SK-N-SH (cell line): Measurements from ENCODE around the gene TMEM179. TPM values are rescaled to one million over a fixed set of nuclear protein-coding genes. Genes with fewer than 3 reads are reported as not detected.

Source experiments
- CTCF ChIA-PET: fragments of 300-600, 350-600 bp; formaldehyde crosslinking; extraction: SDS; loops from one replicate; lab custom pipeline; 2021; lab: Yijun Ruan, JAX
- POLR2A ChIA-PET: fragments of 350-600 bp; sonication (Branson Sonifier 250); formaldehyde crosslinking; extraction: SDS; loops from one replicate; lab custom pipeline; 2020; ENCODE audit warnings: antibody characterized with exemption, inconsistent platforms; lab: Yijun Ruan, JAX
- DNase-seq: peaks from one replicate; pipeline ENCODE4 v3.0.0; 2012
- H2AFZ ChIP-seq: fragments of 200-600 bp; sonication (generic); 2 replicates; pipeline ENCODE4 v1.8.1; 2016; ENCODE audit warnings: antibody characterized with exemption, mild to moderate bottlenecking, low read depth
- H3F3A ChIP-seq: fragments of 200-600 bp; sonication (generic); replicated peaks from 2 replicates; pipeline ENCODE3; 2016; ENCODE audit warnings: antibody characterized with exemption, mild to moderate bottlenecking; ENCODE audit not compliant: insufficient read depth
- H3K27ac ChIP-seq, 2 experiments: fragments of 200-500 bp in 1 of 2; fragments of 200-600 bp in 1 of 2; sonication (Bioruptor generic) in 1 of 2; sonication (generic), shearing (Covaris generic) in 1 of 2; 2 replicates each; pipeline versions ENCODE4 v1.5.1 to v1.6.1; 2014 to 2016; ENCODE audit warnings: low read depth in 2 of 2, inconsistent platforms in 1 of 2, low read length in 1 of 2, mild to moderate bottlenecking in 1 of 2, mixed read lengths in 1 of 2
- H3K27me3 ChIP-seq: fragments of 200-600 bp; sonication (generic), shearing (Covaris generic); 2 replicates; pipeline ENCODE4 v1.6.1; 2016; ENCODE audit warnings: mixed run types; ENCODE audit not compliant: insufficient read depth
- H3K36me3 ChIP-seq, 2 experiments: fragments of 200-500 bp in 1 of 2; fragments of 200-600 bp in 1 of 2; sonication (Bioruptor generic) in 1 of 2; sonication (generic) in 1 of 2; replicated peaks in 1 of 2; 2 replicates each; pipeline versions ENCODE3 to v1.5.1; 2014 to 2016; ENCODE audit warnings: low read length in 1 of 2, mild to moderate bottlenecking in 1 of 2; ENCODE audit not compliant: insufficient read depth in 2 of 2, control insufficient read depth in 1 of 2
- H3K4me1 ChIP-seq, 2 experiments: fragments of 200-500 bp in 1 of 2; fragments of 200-600 bp in 1 of 2; sonication (Bioruptor generic) in 1 of 2; sonication (generic), shearing (Covaris generic) in 1 of 2; 2 replicates each; pipeline versions ENCODE4 v1.5.1 to v1.6.1; 2014 to 2016; ENCODE audit warnings: low read depth in 1 of 2, low read length in 1 of 2, mixed run types in 1 of 2; ENCODE audit not compliant: insufficient read depth in 2 of 2, control insufficient read depth in 1 of 2
- H3K4me2 ChIP-seq: fragments of 200-600 bp; sonication (generic), shearing (Covaris generic); 2 replicates; pipeline ENCODE4 v1.6.1; 2017; ENCODE audit warnings: mixed run types
- H3K4me3 ChIP-seq, 2 experiments: fragments of 200-500 bp in 1 of 2; fragments of 200-600 bp in 1 of 2; sonication (Bioruptor generic) in 1 of 2; sonication (generic), shearing (Covaris generic) in 1 of 2; 2 replicates each; pipeline versions ENCODE4 v1.5.1 to v1.8.1; 2014 to 2016; ENCODE audit warnings: low read depth in 2 of 2, inconsistent platforms in 1 of 2, low read length in 1 of 2, mild to moderate bottlenecking in 1 of 2, mixed read lengths in 1 of 2, moderate library complexity in 1 of 2
- H3K79me2 ChIP-seq: fragments of 200-600 bp; sonication (generic); 2 replicates; pipeline ENCODE4 v1.8.1; 2017; ENCODE audit warnings: mild to moderate bottlenecking; ENCODE audit not compliant: insufficient read depth
- H3K9ac ChIP-seq: fragments of 200-600 bp; sonication (generic); 2 replicates; pipeline ENCODE4 v1.6.1; 2017; ENCODE audit warnings: mixed run types
- H3K9me2 ChIP-seq: fragments of 200-600 bp; sonication (generic); 2 replicates; pipeline ENCODE4 v1.6.1; 2017; ENCODE audit warnings: mixed run types
- H3K9me3 ChIP-seq: fragments of 200-600 bp; sonication (generic); 2 replicates; pipeline ENCODE4 v1.6.1; 2017; ENCODE audit warnings: mixed run types, mild to moderate bottlenecking, moderate library complexity
- H4K20me1 ChIP-seq: fragments of 200-600 bp; sonication (generic); 2 replicates; pipeline ENCODE4 v1.6.1; 2017; ENCODE audit warnings: mild to moderate bottlenecking, mixed run types; ENCODE audit not compliant: insufficient read depth
- ELF1 ChIP-seq: IDR thresholded peaks from 2 replicates; pipeline ENCODE4 v1.4.0; 2012
- EP300 ChIP-seq, 2 experiments: IDR thresholded peaks; 2 replicates each; pipeline versions ENCODE4 v1.4.0 to v1.6.1; 2012; ENCODE audit warnings: borderline replicate concordance in 1 of 2, low read depth in 1 of 2, low read length in 1 of 2
- FOSL2 ChIP-seq: IDR thresholded peaks from 2 replicates; pipeline ENCODE4 v1.4.0; 2012; ENCODE audit warnings: low read depth, mild to moderate bottlenecking, moderate library complexity, borderline replicate concordance
- FOXM1 ChIP-seq: IDR thresholded peaks from 2 replicates; pipeline ENCODE4 v1.4.0; 2012; ENCODE audit warnings: low read depth, mild to moderate bottlenecking
- MEF2A ChIP-seq: IDR thresholded peaks from 2 replicates; pipeline ENCODE4 v1.4.0; 2012; ENCODE audit warnings: low read depth, borderline replicate concordance
- NRF1 ChIP-seq: IDR thresholded peaks from 2 replicates; pipeline ENCODE4 v1.6.1; 2012; ENCODE audit warnings: low read depth, mild to moderate bottlenecking, low read length
- POLR2AphosphoS5 ChIP-seq: IDR thresholded peaks from 2 replicates; pipeline ENCODE4 v1.6.1; 2012; ENCODE audit warnings: low read depth, low read length
- RCOR1 ChIP-seq: fragments of 150-350 bp; IDR thresholded peaks from 2 replicates; pipeline ENCODE4 v1.6.1; 2017; ENCODE audit warnings: antibody characterized with exemption, low read length
- RFX5 ChIP-seq: IDR thresholded peaks from 2 replicates; pipeline ENCODE4 v1.6.1; 2012; ENCODE audit warnings: mild to moderate bottlenecking, improper control_type of control experiment, low read length
- RXRA ChIP-seq: IDR thresholded peaks from 2 replicates; pipeline ENCODE4 v1.4.0; 2012; ENCODE audit warnings: low read depth, mild to moderate bottlenecking, borderline replicate concordance
- TAF1 ChIP-seq: IDR thresholded peaks from 2 replicates; pipeline ENCODE4 v1.6.1; 2012; ENCODE audit warnings: low read depth, mild to moderate bottlenecking, low read length, moderate library complexity, borderline replicate concordance
- TEAD4 ChIP-seq: IDR thresholded peaks from 2 replicates; pipeline ENCODE4 v1.4.0; 2012; ENCODE audit warnings: mild to moderate bottlenecking, borderline replicate concordance; ENCODE audit not compliant: insufficient read depth
- YY1 ChIP-seq: IDR thresholded peaks from 2 replicates; pipeline ENCODE4 v1.4.0; 2012; ENCODE audit warnings: low read depth, mild to moderate bottlenecking
- WGBS: methylation state at CpG from one replicate; pipeline ENCODE4 v1.1.6; 2017; ENCODE audit warnings: low lambda C conversion rate; 5-methylcytosine and 5-hydroxymethylcytosine counted together
- polyA plus RNA-seq, 3 experiments: library from polyadenylated mRNA; depleted of rRNA; stranded (reverse); fragments of >200 nt; gene quantifications; 2 replicates each; pipeline ENCODE4 v1.2.3, GENCODE V29; 2012
- TF ChIP-seq, protein P1 (sequence below): IDR thresholded peaks from 2 replicates; pipeline ENCODE4; 2012
- TF ChIP-seq, protein P2 (sequence below): IDR thresholded peaks from 2 replicates; pipeline ENCODE4 v1.4.0; 2012; ENCODE audit warnings: low read depth, borderline replicate concordance
- TF ChIP-seq, protein P3 (sequence below): IDR thresholded peaks from 2 replicates; pipeline ENCODE4 v1.4.0; 2012; ENCODE audit warnings: low read depth
- TF ChIP-seq, protein P4 (sequence below): fragments of 150-350 bp; IDR thresholded peaks from 2 replicates; pipeline ENCODE4 v1.6.1; 2017; ENCODE audit warnings: antibody characterized with exemption, low read length, low read depth, borderline replicate concordance
- TF ChIP-seq, protein P5 (sequence below): IDR thresholded peaks from 2 replicates; pipeline ENCODE4 v1.6.1; 2012; ENCODE audit warnings: mild to moderate bottlenecking, low read depth, low read length, moderate library complexity
- TF ChIP-seq, protein P6 (sequence below): fragments of 150-350 bp; IDR thresholded peaks from 2 replicates; pipeline ENCODE4 v1.6.1; 2016; ENCODE audit warnings: mild to moderate bottlenecking, low read depth, low read length

The TMEM179 gene
- polyA plus RNA-seq, 1 of the 3 experiments (the other 2 are of a cell fraction): 1.7 TPM

DNA sequence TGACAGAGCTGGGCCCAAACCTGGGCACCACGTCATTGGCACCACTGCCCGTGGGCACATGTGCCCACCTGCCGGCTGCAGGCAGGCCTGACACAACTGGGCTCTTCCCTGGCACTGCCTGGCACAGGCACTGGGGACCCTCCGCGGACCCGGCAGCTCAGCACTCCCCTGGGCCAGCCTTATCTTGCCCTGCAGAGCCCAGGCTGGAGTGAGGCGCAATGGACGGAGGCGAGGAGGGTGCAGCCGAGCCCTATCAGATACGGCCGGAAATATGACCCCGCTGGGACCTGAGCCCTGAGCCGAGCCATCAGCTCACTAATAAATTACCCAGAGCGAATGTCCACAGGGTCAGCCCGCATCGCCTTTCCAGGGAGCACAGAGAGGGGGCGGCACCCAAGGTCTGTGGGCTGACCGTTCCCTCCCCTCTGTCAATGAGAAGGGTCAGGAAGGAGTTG, 26.7 kb downstream of the TMEM179 start:
- CTCF ChIA-PET: interaction anchor here (0.9 to 8.5 kb wide), 4 partner anchors 11 to 500 kb away, joined by 3 to 96 read pairs (median 8); no protein-coding TSS in a partner anchor
- H3F3A ChIP-seq: no peaks in the 10 kb centered on the region
- no peak overlapping the region for H3K9ac ChIP-seq
- H3K36me3 ChIP-seq: no peaks in the 10 kb centered on the region
- H3K9me2 ChIP-seq: no peaks in the 10 kb centered on the region
- H3K27me3 ChIP-seq: no peaks in the 10 kb centered on the region
- POLR2A ChIA-PET: interaction anchor here (0.6 kb wide), 2 partner anchors 8 to 495 kb away, joined by 3 to 4 read pairs; no protein-coding TSS in a partner anchor
- H3K27ac ChIP-seq: no peak overlapping the region
- no peaks in the 10 kb centered on the region for H4K20me1 ChIP-seq
- TF ChIP-seq FOSL2: no peak
- TF ChIP-seq POLR2AphosphoS5: no peak
- TF ChIP-seq, protein P1, sequence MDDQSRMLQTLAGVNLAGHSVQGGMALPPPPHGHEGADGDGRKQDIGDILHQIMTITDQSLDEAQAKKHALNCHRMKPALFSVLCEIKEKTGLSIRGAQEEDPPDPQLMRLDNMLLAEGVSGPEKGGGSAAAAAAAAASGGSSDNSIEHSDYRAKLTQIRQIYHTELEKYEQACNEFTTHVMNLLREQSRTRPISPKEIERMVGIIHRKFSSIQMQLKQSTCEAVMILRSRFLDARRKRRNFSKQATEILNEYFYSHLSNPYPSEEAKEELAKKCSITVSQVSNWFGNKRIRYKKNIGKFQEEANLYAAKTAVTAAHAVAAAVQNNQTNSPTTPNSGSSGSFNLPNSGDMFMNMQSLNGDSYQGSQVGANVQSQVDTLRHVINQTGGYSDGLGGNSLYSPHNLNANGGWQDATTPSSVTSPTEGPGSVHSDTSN: no peak
- TF ChIP-seq, protein P2, sequence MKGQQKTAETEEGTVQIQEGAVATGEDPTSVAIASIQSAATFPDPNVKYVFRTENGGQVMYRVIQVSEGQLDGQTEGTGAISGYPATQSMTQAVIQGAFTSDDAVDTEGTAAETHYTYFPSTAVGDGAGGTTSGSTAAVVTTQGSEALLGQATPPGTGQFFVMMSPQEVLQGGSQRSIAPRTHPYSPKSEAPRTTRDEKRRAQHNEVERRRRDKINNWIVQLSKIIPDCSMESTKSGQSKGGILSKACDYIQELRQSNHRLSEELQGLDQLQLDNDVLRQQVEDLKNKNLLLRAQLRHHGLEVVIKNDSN: no peak
- TF ChIP-seq TAF1: no peak
- TF ChIP-seq MEF2A: no peak
- TF ChIP-seq FOXM1: no peak
- TF ChIP-seq, protein P3, sequence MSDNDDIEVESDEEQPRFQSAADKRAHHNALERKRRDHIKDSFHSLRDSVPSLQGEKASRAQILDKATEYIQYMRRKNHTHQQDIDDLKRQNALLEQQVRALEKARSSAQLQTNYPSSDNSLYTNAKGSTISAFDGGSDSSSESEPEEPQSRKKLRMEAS: no peak
- TF ChIP-seq TEAD4: no peak
- TF ChIP-seq NRF1: no peak
- no peak for TF ChIP-seq ELF1
- TF ChIP-seq, protein P4, sequence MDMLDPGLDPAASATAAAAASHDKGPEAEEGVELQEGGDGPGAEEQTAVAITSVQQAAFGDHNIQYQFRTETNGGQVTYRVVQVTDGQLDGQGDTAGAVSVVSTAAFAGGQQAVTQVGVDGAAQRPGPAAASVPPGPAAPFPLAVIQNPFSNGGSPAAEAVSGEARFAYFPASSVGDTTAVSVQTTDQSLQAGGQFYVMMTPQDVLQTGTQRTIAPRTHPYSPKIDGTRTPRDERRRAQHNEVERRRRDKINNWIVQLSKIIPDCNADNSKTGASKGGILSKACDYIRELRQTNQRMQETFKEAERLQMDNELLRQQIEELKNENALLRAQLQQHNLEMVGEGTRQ: no peak
- TF ChIP-seq YY1: no peak
- TF ChIP-seq EP300 (IDR thresholded peaks at IDR 0.05; ENCODE audit: borderline replicate concordance in 1 of 2, low read depth in 1 of 2, low read length in 1 of 2): no peak
- TF ChIP-seq, protein P5, sequence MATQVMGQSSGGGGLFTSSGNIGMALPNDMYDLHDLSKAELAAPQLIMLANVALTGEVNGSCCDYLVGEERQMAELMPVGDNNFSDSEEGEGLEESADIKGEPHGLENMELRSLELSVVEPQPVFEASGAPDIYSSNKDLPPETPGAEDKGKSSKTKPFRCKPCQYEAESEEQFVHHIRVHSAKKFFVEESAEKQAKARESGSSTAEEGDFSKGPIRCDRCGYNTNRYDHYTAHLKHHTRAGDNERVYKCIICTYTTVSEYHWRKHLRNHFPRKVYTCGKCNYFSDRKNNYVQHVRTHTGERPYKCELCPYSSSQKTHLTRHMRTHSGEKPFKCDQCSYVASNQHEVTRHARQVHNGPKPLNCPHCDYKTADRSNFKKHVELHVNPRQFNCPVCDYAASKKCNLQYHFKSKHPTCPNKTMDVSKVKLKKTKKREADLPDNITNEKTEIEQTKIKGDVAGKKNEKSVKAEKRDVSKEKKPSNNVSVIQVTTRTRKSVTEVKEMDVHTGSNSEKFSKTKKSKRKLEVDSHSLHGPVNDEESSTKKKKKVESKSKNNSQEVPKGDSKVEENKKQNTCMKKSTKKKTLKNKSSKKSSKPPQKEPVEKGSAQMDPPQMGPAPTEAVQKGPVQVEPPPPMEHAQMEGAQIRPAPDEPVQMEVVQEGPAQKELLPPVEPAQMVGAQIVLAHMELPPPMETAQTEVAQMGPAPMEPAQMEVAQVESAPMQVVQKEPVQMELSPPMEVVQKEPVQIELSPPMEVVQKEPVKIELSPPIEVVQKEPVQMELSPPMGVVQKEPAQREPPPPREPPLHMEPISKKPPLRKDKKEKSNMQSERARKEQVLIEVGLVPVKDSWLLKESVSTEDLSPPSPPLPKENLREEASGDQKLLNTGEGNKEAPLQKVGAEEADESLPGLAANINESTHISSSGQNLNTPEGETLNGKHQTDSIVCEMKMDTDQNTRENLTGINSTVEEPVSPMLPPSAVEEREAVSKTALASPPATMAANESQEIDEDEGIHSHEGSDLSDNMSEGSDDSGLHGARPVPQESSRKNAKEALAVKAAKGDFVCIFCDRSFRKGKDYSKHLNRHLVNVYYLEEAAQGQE: no peak
- TF ChIP-seq RXRA: no peak
- TF ChIP-seq RCOR1: no peak
- no peak for TF ChIP-seq RFX5
- TF ChIP-seq, protein P6, sequence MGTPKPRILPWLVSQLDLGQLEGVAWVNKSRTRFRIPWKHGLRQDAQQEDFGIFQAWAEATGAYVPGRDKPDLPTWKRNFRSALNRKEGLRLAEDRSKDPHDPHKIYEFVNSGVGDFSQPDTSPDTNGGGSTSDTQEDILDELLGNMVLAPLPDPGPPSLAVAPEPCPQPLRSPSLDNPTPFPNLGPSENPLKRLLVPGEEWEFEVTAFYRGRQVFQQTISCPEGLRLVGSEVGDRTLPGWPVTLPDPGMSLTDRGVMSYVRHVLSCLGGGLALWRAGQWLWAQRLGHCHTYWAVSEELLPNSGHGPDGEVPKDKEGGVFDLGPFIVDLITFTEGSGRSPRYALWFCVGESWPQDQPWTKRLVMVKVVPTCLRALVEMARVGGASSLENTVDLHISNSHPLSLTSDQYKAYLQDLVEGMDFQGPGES: no peak
- no peaks in the 10 kb centered on the region for H3K79me2 ChIP-seq
- no peak for DNase-seq
- H3K4me1 ChIP-seq: peaks cover 0 to 69% of the 10 kb centered on the region in 2 experiments; a peak in 1 of 4 replicates
- H3K9me3 ChIP-seq: no peaks in the 10 kb centered on the region
- WGBS: 95% methylated on average over 9 of the region's 19 CpGs
- H3K4me2 ChIP-seq: no peak overlapping the region
- H3K4me3 ChIP-seq: no peak overlapping the region
- H2AFZ ChIP-seq: no peak overlapping the region
